ENCODE measurements around the gene GSK3B. TPM values are rescaled to one million over a fixed set of nuclear protein-coding genes. Genes with fewer than 3 reads are reported as not detected.

GSK3B gene
- total RNA-seq, 1 donor from 2014 or later = 20.6 TPM

GRCh38 chr3:120098710-120099109 lies 4.5 kb upstream of the GSK3B start:
- H3K4me3 ChIP-seq = no peak overlapping the region
- intact Hi-C loops (cut with DNase I) = loop anchor here (10.0 kb wide), 2 partner anchors 326 to 646 kb away; partner anchors contain the start of genes GTF2E1 and RABL3
- TF ChIP-seq POLR2A (IDR thresholded peaks at IDR 0.05) = no peak
- no peak for TF ChIP-seq CTCF (IDR thresholded peaks at IDR 0.05)
- peak in 1 of 2 donors; percentile 52 for TF ChIP-seq POLR2AphosphoS5 (IDR thresholded peaks at IDR 0.05; ENCODE audit: insufficient read depth in 1 of 2, low read depth in 1 of 2)
- no peak overlapping the region for H3K27ac ChIP-seq
- peaks cover 28% of the 10 kb centered on the region for H3K4me1 ChIP-seq
- H3K27me3 ChIP-seq = no peaks in the 10 kb centered on the region
- H3K9me3 ChIP-seq = no peaks in the 10 kb centered on the region
- no peaks in the 10 kb centered on the region for H3K36me3 ChIP-seq
- no peak for DNase-seq (ENCODE audit: extremely low spot score in 2 of 2)

GRCh38 chr3:120095979-120096426 lies 1.8 kb upstream of the GSK3B start:
- Histone ChIP-seq H3K27me3 (no peaks in the 10 kb centered on the region), H3K27ac (peak overlapping the region; percentile 99), H3K4me3 (peak overlapping the region; percentile 54 to 90), H3K9me3 (no peaks in the 10 kb centered on the region), H3K36me3 (no peaks in the 10 kb centered on the region), H3K4me1 (peaks cover 38% of the 10 kb centered on the region)
- intact Hi-C loops (cut with DNase I) = loop anchor here (10.0 kb wide), 2 partner anchors 329 to 649 kb away; partner anchors contain the start of genes GTF2E1 and RABL3
- TF ChIP-seq CTCF (IDR thresholded peaks at IDR 0.05) = no peak
- TF ChIP-seq POLR2AphosphoS5 (IDR thresholded peaks at IDR 0.05; ENCODE audit: insufficient read depth in 1 of 2, low read depth in 1 of 2) = no peak
- TF ChIP-seq POLR2A (IDR thresholded peaks at IDR 0.05) = no peak
- no peak for DNase-seq (ENCODE audit: extremely low spot score in 2 of 2)

- peaks cover 44% of the 10 kb centered on the region for H3K4me1 ChIP-seq
- H3K27me3 ChIP-seq = no peaks in the 10 kb centered on the region
Observed at GRCh38 chr3:120095226-120095978, 1.2 kb upstream of the GSK3B start.

GRCh38 chr3:120094776-120095225 lies 554 bp upstream of the GSK3B start:
- peaks cover 50% of the 10 kb centered on the region for H3K4me1 ChIP-seq
- TF ChIP-seq CTCF (IDR thresholded peaks at IDR 0.05) (no peak), POLR2A (IDR thresholded peaks at IDR 0.05) (no peak), POLR2AphosphoS5 (IDR thresholded peaks at IDR 0.05; ENCODE audit: insufficient read depth in 1 of 2, low read depth in 1 of 2) (peak in 1 of 2 donors; percentile 80)

More at GRCh38 chr3:120095226-120095978, 1.2 kb upstream of the GSK3B start:
- Histone ChIP-seq H3K4me3 (peak overlapping the region; percentile 54 to 90), H3K36me3 (no peaks in the 10 kb centered on the region), H3K27ac (peak overlapping the region; percentile 99), H3K9me3 (no peaks in the 10 kb centered on the region)
- intact Hi-C loops (cut with DNase I) = loop anchor here (10.0 kb wide), 2 partner anchors 329 to 649 kb away; partner anchors contain the start of genes GTF2E1 and RABL3
- TF ChIP-seq POLR2A (IDR thresholded peaks at IDR 0.05) (peak in 1 of 2 donors; percentile 90), CTCF (IDR thresholded peaks at IDR 0.05) (no peak), POLR2AphosphoS5 (IDR thresholded peaks at IDR 0.05; ENCODE audit: insufficient read depth in 1 of 2, low read depth in 1 of 2) (peak; percentile 65 to 99)
- peak in 1 of 2 donors; percentile 96 for DNase-seq (ENCODE audit: extremely low spot score in 2 of 2)

More at GRCh38 chr3:120094776-120095225, 554 bp upstream of the GSK3B start:
- intact Hi-C loops (cut with DNase I) = loop anchor here (10.0 kb wide), 2 partner anchors 330 to 650 kb away; partner anchors contain the start of genes GTF2E1 and RABL3
- no peaks in the 10 kb centered on the region for H3K9me3 ChIP-seq
- H3K27me3 ChIP-seq = no peaks in the 10 kb centered on the region
- no peaks in the 10 kb centered on the region for H3K36me3 ChIP-seq
- H3K4me3 ChIP-seq = peak overlapping the region; percentile 54 to 90
- DNase-seq (ENCODE audit: extremely low spot score in 2 of 2) = peak; percentile 99 to 100
- H3K27ac ChIP-seq = peak overlapping the region; percentile 99

All from vagina (tissue), 2 donors.